ENCODE measurements around the gene ZSWIM7.

The ZSWIM7 gene

DNA sequence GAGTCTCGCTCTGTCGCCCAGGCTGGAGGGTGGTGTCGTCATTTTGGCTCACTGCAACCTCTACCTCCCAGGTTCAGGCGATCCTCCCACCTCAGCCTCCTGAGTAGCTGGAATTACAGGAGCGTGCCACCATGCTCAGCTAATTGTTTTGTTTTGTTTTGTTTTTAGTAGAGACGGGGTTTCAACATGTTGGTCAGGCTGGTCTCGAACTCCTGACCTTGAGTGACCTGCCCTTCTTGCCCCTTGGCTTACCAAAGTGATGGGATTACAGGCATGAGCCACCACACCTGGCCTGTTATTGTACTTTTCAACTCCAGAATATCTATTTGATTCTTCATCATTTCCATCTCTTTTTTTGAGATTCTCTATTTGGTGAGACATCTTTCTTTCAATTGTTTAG, 63.6 kb downstream of the ZSWIM7 start:
- DNase-seq: no peak

DNA sequence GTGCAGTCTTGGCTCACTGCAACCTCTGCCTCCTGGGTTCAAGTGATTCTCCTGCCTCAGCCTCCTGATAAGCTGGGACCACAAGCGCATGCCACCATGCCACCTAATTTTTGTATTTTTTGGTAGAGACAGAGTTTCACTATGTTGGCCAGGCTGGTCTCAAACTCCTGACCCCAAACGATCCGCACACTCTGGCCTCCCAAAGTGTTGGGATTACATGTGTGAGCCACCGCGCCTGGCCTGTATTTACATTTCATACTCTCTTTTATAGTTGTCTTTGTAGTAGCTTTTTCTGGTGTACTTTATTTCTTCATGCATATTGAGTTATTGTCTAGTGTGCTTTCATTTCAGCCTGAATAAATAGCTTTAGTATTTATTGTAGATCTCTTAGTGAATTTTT, 64.6 kb downstream of the ZSWIM7 start:
- DNase-seq: no peak

DNA sequence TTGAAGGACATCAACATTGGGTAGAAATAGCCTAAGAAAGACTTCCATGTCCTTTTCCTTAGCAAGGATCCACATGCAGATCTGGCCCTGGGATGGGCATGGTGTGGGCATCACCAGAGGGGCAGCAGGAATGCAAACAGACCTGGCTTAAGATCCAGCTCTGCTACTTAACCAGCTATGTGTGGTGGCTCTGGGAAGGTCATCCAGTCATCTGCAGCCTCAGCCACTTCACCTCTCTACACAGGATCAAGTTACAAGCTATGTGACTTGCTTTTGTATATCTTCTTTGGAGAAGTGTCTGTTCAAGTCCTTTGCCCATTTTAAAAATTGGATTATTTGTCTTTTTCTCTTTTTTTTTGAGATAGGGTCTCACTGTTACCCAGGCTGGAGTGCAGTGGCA, 68.1 kb downstream of the ZSWIM7 start:
- DNase-seq: no peak

DNA sequence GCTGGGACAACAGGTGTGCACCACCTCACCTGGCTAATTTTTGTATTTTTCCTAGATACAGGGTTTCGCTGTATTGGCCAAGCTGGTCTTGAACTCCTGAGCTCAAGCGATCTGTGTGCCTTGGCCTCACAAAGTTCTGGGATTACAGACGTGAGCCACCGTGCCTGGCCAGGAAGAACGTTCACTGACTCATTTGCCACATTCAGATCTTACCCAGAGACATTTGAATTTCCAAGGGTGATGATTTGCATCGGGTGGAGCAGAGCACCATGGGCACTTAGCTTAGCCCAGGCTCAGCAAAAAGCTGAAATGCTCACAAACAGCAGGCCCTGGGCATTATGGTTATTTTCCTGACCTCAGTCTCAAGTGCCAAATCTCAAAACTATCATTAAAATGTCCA, 69.1 kb downstream of the ZSWIM7 start:
- no peak for DNase-seq

DNA sequence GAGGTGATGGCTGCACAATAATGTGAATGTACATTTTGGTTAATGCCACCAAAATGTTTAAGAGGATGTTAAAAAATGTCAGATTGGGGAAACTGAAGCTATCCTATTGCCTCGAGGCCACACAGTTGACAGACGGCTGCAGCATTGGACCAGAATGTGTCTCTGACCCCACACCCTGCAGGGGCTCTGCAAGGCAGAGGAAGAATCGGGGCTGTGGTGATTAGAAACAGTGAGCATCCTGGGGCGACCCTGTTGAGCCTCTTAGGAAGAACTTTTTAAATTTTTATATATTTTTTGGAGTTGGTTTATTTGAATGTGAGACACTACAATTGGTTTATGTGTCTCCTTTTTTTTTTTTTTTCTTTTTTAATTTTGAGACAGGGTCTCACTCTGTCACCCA, 69.6 kb downstream of the ZSWIM7 start:
- no peak for DNase-seq

DNA sequence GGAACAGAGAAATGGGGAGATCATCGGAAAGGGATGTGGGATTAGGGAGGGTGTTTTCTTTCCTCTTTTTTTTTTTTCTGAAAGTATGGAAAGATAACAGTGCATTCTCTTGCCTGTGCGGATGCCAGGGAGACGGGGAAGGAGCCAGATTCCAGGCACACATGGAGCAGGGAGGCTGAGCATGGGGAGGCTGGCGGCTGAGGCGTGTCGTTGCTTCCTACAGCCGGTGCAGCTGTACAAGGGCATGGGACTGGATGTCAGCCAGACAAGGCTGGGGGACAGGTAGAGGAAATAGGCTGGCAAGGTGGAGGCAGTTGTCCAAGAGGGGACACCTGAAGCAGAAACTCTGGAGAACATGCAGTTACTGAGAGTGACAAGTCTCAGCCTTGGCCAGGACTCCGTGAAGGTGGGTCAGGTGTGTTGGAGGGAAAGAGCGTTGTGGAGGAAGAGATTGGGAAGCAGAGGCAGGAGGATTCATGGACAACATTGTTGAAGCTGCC, 71.2 kb downstream of the ZSWIM7 start:
- no peak for DNase-seq

Data from hypothalamus (tissue), 51 donors.